Caco-2 (cell line): ENCODE measurements around the gene AOC3. TPM values are rescaled to one million over a fixed set of nuclear protein-coding genes. Genes with fewer than 3 reads are reported as not detected.
"Not testable (repeated sequence)": the region's sequence is repeated elsewhere in the genome, so short reads cannot be mapped to it uniquely, and the experiment has no call there.

Experiments used
- BruUV-seq: library from RNA; stranded (reverse); fragments of 400-500 nt; replicated peaks from 2 replicates; lab custom pipeline; 2021; lab: Mats Ljungman, UMichigan
- CTCF ChIA-PET: fragments of 300-600 bp; sonication (Branson Sonifier 250); formaldehyde crosslinking; loops from one replicate; lab custom pipeline; 2022; ENCODE audit warnings: antibody characterized with exemption; lab: Charles Lee
- POLR2A ChIA-PET: fragments of 300-600 bp; sonication (Branson Sonifier 250); formaldehyde crosslinking; loops from one replicate; lab custom pipeline; 2022; ENCODE audit warnings: antibody characterized with exemption; lab: Charles Lee
- DNase-seq, 2 experiments: peaks; one replicate each; pipeline versions ENCODE4 v3.0.0 to v3.0.0-alpha.2; 2020 to 2022
- H3K27me3 ChIP-seq: replicated peaks from 2 replicates; pipeline ENCODE4 v1.6.0; 2011; ENCODE audit warnings: low read length; ENCODE audit not compliant: control insufficient read depth, insufficient read depth
- H3K36me3 ChIP-seq: 2 replicates; pipeline ENCODE4 v1.5.1; 2011; ENCODE audit warnings: low read length; ENCODE audit not compliant: control insufficient read depth, insufficient read depth
- H3K4me1 ChIP-seq: fragments of 250-450 bp; sonication (Bioruptor Pico); 2 replicates; pipeline ENCODE4 v1.5.1; 2020; ENCODE audit warnings: mild to moderate bottlenecking
- H3K4me3 ChIP-seq: 2 replicates; pipeline ENCODE4 v1.5.1; 2011; ENCODE audit warnings: low read depth, mild to moderate bottlenecking, control low read depth, low read length
- H3K9me3 ChIP-seq: fragments of 250-450 bp; sonication (Bioruptor Pico); 2 replicates; pipeline ENCODE4 v1.5.1; 2020; ENCODE audit warnings: mild to moderate bottlenecking, moderate library complexity
- H3K27ac Mint-ChIP-seq: one replicate; pipeline ENCODE4 v1.8.0; 2022; ENCODE audit warnings: mixed read lengths; ENCODE audit not compliant: unreplicated experiment
- H3K27me3 Mint-ChIP-seq: one replicate; pipeline ENCODE4 v1.8.0; 2022; ENCODE audit warnings: mixed read lengths; ENCODE audit not compliant: insufficient read depth, unreplicated experiment
- H3K36me3 Mint-ChIP-seq: one replicate; pipeline ENCODE4 v1.8.0; 2022; ENCODE audit warnings: mild to moderate bottlenecking, mixed read lengths; ENCODE audit not compliant: insufficient read depth, unreplicated experiment
- H3K4me1 Mint-ChIP-seq: one replicate; pipeline ENCODE4 v1.8.0; 2022; ENCODE audit warnings: low read depth, mixed read lengths; ENCODE audit not compliant: unreplicated experiment
- H3K4me3 Mint-ChIP-seq: one replicate; pipeline ENCODE4 v1.8.0; 2022; ENCODE audit warnings: mild to moderate bottlenecking, moderate library complexity, mixed read lengths; ENCODE audit not compliant: unreplicated experiment
- H3K9me3 Mint-ChIP-seq: one replicate; pipeline ENCODE4 v1.8.0; 2022; ENCODE audit warnings: mixed read lengths; ENCODE audit not compliant: unreplicated experiment
- CTCF ChIP-seq, 2 experiments: fragments of 200-600 bp in 1 of 2; IDR thresholded peaks; 1 replicate in 1 of 2; 2 replicates in 1 of 2; pipeline versions ENCODE4 v1.5.1 to v1.8.0; 2011 to 2022; ENCODE audit warnings: antibody characterized with exemption in 1 of 2, control low read depth in 1 of 2, inconsistent platforms in 1 of 2, low read depth in 1 of 2, low read length in 1 of 2, mild to moderate bottlenecking in 1 of 2, moderate library complexity in 1 of 2; ENCODE audit not compliant: insufficient read depth in 1 of 2, severe bottlenecking in 1 of 2, unreplicated experiment in 1 of 2
- intact Hi-C: fragments of 100-400 bp; cut with micrococcal nuclease; formaldehyde crosslinking; loops from one replicate; pipeline ENCODE4 v1.10.0; 2022; ENCODE audit not compliant: unreplicated experiment
- total RNA-seq: library from RNA; stranded (reverse); gene quantifications from 2 replicates; pipeline ENCODE4 v1.2.3, GENCODE V29; 2022

AOC3 gene
- total RNA-seq, 1 experiment from 2014 or later, result 0.93 TPM

GRCh38 chr17:42882166-42882565, 31.2 kb downstream of the AOC3 start:
- Mint-ChIP-seq H3K27me3 (no peaks in the 10 kb centered on the region), H3K4me1 (peaks cover 17% of the 10 kb centered on the region), H3K9me3 (no peaks in the 10 kb centered on the region), H3K27ac (no peak overlapping the region), H3K36me3 (no peaks in the 10 kb centered on the region), H3K4me3 (no peak overlapping the region)
- BruUV-seq, result no TSS peak
- no peaks in the 10 kb centered on the region for H3K36me3 ChIP-seq
- CTCF ChIA-PET, result interaction anchor here (0.6 to 1.3 kb wide), 2 partner anchors 37 to 304 kb away, joined by 3 to 4 read pairs; no protein-coding TSS in a partner anchor
- intact Hi-C loops, result no loop called here
- no peaks in the 10 kb centered on the region for H3K27me3 ChIP-seq
- H3K4me3 ChIP-seq, result no peak overlapping the region
- H3K4me1 ChIP-seq, result peaks cover 9% of the 10 kb centered on the region
- no peaks in the 10 kb centered on the region for H3K9me3 ChIP-seq
- POLR2A ChIA-PET, result no interaction called here
- DNase-seq, result no peak
- no peak for TF ChIP-seq CTCF (IDR thresholded peaks at IDR 0.05; ENCODE audit: insufficient read depth in 1 of 2, low read depth in 1 of 2, low read length in 1 of 2, severe bottlenecking in 1 of 2, unreplicated experiment in 1 of 2)

GRCh38 chr17:42883802-42884558, 33.0 kb downstream of the AOC3 start:
- no peaks in the 10 kb centered on the region for H3K9me3 Mint-ChIP-seq
- ChIA-PET CTCF (interaction anchor here (0.8 kb wide), 1 partner anchor 60 kb away, joined by 3 read pairs; the partner anchor contains the start of gene BECN1), POLR2A (no interaction called here)
- Histone ChIP-seq H3K9me3 (no peaks in the 10 kb centered on the region), H3K27me3 (no peaks in the 10 kb centered on the region), H3K4me3 (no peak overlapping the region), H3K4me1 (peaks cover 9% of the 10 kb centered on the region), H3K36me3 (no peaks in the 10 kb centered on the region)
- H3K4me1 Mint-ChIP-seq, result peaks cover 8% of the 10 kb centered on the region
- no peak for DNase-seq
- TF ChIP-seq CTCF (IDR thresholded peaks at IDR 0.05; ENCODE audit: insufficient read depth in 1 of 2, low read depth in 1 of 2, low read length in 1 of 2, severe bottlenecking in 1 of 2, unreplicated experiment in 1 of 2), result no peak
- no peaks in the 10 kb centered on the region for H3K36me3 Mint-ChIP-seq
- intact Hi-C loops, result no loop called here
- no peaks in the 10 kb centered on the region for H3K27me3 Mint-ChIP-seq
- no peak overlapping the region for H3K4me3 Mint-ChIP-seq
- BruUV-seq, result no TSS peak
- H3K27ac Mint-ChIP-seq, result no peak overlapping the region

GRCh38 chr17:42885806-42886205, 34.8 kb downstream of the AOC3 start:
- H3K9me3 Mint-ChIP-seq, H3K27me3 ChIP-seq, H3K36me3 ChIP-seq, H3K9me3 ChIP-seq, H3K27ac Mint-ChIP-seq, H3K4me1 Mint-ChIP-seq, H3K27me3 Mint-ChIP-seq, BruUV-seq, H3K36me3 Mint-ChIP-seq, H3K4me1 ChIP-seq, POLR2A ChIA-PET, H3K4me3 ChIP-seq, H3K4me3 Mint-ChIP-seq, DNase-seq, CTCF ChIA-PET: not testable (repeated sequence)
- intact Hi-C loops, result loop anchor here (5.0 kb wide), 1 partner anchor 41 kb away; no protein-coding TSS in a partner anchor
